ENCODE data around the gene GFRA1.

GFRA1 gene

DNA sequence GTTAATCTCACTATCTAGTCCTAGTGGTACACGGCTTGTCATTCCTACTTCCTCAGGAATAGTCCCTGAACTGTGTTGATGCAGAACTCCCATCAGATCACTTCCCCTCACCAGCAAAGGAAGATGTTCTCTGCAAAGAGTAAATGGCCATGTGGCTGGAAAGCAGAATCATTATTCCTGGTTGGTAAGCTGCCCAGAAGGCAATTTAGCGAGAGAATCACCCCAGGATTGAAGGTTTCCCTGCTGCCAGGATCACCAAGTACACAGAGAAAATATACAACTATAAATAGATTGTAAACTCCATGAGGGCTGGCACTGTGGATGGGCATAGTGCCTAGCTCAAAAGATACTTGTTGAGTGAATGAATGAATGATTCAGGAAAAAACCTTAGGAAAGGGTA is 115.0 kb downstream of the GFRA1 start:
- DNase-seq (ENCODE audit: low read depth), result no peak

DNA sequence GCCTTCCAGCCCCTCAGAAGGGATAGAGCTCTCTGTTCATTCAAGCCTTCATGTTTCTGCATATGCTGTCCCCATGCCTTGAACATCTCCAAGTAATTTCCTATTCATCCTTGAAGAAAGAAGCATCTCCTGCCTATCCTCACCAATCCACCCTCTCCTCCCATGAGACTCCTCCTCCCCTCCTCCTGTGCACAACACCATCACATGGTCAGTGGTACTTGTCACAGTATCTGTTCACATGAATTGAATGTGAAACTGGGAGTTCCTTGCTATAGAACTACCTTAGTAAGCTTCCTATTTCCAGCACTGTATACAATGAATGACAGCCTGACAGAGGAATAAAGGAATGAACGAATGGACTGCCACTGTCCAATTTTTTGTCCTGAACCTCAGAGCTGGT is 115.5 kb downstream of the GFRA1 start:
- no peak for DNase-seq (ENCODE audit: low read depth)

DNA sequence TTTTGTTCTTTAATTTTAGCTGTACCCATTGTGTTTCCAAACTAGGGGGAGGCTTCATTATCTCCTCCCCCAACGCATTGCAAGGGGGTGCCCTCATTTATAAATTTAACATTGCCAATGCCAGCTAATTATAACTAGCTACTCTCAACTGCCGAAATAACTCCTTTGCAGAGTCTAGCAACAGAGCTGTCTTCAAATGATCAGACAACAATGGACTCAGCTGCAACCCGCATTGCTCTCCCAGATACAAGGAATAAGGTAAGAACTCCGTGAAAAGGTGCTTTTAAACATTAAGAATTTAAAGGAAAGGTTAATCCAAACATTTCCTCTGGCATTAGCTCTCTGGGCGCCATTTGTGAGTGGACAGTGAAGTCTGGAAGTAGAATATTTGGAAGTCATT is 116.2 kb downstream of the GFRA1 start:
- DNase-seq (ENCODE audit: low read depth), result no peak

DNA sequence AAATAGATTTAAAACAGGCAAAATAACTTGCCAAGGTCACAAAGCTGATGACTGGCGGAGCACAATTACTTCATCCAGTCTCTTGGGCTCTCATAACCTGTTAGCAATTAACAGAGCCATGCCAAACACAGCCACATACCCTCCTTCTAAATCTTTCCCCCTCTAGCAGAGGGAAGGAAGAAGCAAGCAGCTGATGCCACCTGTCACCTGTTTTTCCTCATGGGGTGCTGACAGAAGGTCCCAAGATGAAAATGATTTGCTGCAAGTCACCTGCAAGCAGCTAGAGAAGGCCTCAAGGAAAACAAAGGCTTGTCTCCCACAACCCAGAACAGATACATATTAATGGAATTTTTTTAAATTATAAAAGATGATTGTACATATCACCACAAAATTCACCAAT is 117.8 kb downstream of the GFRA1 start:
- no peak for DNase-seq (ENCODE audit: low read depth)

DNA sequence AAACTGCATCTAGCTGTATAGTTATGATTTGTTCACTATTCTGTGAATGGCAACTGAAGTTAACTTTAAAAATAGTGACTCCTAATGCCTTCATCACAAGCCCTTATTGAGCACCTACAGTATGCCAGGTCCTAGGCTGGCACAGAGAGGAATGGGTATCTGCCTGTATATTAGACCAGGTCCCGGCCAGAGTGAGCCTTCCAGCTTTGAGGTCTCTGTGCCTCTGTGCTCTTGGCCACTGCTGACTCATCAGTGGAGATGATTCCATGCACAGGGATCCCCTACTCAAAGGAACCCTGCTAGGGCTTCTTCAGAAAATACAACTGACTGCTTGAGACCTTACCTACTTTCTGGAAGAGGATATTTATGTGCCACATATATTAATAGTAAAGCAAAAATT is 118.4 kb downstream of the GFRA1 start:
- no peak for DNase-seq (ENCODE audit: low read depth)

DNA sequence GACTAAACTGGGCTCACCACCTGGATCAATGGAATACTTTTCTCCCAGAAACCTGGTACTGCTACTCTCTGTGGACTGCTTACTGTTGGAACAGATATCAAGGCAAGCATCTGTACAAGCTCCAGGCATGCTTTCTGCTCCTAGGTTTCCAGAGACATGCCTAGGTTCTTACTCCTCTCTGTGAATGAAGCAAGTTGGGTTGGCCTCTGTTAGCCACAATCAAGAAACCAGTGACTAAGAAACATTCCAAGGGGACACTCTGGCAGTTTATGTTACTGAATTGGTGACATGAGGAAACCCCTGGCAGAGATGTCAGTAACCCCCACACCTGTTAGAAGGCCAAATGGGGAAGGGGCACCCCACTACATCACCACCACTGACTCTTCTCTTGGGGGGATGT is 121.9 kb downstream of the GFRA1 start:
- DNase-seq (ENCODE audit: low read depth), result no peak

DNA sequence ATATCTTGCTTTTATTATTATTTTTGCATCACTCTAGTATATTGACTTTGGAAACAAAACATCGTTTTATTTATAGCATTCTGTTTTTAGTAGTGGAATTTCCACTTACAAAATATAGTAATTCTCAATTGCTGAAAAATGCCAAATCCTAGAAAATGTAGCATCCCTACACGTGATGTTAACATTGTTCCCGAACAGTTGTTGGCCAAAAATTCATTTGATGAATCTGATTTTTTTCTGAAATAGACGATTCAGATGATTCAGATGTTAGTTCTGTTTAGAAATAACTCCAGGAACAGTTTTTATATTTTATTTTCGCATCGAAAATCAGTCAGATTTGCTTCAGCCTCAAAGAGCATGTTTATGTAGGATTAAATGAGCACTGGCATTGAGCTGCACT is 122.4 kb downstream of the GFRA1 start:
- no peak for DNase-seq (ENCODE audit: low read depth)

DNA sequence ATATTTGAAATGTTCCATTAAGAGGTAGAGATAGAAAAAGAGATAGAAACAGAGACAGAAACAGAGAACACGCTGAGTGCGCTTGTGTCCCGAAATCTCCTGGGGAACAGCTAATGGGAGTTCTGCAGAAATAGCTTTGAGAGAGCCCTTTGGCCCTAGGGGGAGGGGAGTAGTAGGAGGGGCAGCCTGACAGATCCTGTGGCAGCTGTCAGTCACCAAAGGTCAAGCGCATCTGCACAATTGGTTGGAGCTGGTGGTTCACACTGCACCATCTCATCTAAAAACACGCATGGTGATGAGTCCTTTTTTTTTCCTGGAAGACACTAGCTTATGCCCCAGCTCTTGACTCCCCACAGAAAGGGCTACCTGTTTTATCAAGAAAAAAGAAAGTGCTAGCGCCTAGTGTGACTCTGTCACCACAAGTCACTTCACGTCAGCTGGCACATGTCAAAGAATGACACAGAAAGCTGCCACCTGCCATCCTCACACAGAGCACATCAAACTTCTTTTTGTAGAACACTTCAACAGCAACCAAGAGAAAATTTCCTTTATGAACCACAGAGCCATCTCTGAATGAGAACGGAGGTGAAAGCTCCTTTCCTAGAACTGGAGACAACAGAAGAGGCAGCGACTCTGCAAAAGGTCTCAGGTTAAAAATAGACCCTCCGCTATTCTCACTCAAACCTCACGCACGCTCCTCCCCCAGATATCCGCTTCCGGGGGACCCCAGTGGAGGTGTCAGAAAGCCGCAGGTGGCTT is 125.7 kb downstream of the GFRA1 start:
- DNase-seq (ENCODE audit: low read depth), result no peak

DNA sequence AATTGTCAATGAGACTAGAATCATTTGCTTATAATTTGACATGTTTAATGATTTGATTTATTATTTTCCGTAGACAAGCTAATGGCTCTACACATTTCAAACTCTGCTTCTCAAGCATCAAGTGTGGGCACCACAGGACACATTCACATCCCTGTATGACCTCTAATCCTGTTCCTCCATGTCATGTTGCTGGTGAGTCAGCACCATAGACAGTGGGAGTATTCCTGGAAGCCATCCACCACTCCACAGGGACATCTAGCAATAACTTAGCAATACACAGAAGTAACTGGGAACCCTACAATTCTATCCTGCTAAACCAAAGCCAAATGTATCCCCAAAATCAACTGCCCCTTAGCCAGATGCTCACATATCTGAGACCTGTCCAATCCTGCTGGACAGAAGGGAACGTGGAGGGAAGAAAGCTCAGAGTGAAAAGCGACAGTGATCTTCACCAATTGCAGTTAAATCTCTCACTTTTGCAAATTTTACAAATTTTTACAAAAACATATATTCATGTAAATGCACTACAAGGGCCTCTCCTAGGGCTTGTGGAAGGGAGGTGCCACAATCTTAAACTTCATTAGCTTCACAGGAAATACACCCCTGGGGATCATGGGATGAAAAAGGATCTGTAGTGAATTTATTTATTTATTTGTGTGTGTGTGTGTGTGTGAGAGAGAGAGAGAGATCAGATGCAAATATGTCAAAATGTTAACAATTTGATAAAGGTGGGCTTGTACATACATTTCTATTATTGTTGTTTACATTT is 126.5 kb downstream of the GFRA1 start:
- no peak for DNase-seq (ENCODE audit: low read depth)

DNA sequence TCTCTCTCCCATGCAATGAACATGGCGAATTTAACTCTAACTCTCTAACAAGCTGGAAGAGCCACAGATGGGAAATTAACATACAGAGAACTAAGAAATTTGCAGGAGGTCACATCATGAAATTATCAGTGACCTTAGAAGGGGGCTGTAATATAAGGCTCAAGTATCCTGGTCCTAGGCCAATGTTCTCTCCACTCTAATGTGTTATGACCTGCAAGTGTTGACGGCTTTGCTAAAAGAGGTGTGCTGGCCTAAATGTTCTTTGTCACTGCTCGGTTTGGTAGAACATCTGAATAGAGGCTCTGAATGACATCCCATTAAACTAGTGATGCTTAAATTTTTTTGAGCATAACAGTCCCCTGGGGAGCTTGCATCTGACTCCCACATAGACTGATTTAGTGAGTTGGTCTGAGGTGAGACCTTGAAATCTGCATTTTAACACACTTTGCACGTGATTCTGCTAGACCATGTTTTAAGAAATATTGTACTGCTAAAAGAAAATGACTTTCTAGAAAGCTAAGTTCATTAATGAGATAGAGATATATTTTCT is 129.3 kb downstream of the GFRA1 start:
- DNase-seq (ENCODE audit: low read depth), result no peak

DNA sequence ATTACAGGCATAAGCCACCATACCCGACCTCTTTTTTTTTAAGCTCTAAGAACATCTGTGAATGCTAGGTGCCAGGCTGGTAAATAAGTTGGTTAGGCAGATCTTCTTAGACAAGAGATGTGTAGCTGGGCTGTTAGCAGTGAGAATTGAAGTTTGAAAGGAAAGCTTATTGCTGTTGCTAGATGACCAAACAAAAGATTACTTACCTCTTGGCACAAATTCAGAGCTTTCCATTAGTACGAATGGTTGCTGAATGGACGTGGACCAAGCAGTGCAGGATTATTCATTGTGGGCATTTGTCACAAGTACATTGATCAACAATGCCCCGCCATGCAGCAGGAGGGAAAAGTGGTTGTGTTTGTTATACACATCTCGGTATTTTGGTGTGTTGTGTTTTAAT is 131.2 kb downstream of the GFRA1 start:
- no peak for DNase-seq (ENCODE audit: low read depth)

DNA sequence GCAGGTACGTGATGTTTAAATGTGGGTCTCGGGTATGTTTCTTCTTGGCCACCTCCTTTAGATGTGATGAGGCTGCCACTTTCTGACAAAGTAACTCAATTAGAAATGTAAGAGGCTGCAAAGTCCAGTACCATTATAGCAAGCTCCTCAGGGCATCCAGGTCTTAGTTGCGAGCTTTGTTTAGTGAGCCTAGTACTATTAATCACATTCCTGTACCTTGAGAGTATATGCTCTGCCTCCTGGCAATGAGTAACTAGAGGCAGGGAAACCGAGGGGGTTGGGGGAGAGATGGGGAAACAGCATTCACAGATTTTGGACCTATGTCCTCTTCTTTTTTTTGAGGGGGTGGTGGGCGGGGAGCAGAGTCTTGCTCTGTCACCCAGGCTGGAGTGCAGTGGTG is 131.8 kb downstream of the GFRA1 start:
- no peak for DNase-seq (ENCODE audit: low read depth)

DNA sequence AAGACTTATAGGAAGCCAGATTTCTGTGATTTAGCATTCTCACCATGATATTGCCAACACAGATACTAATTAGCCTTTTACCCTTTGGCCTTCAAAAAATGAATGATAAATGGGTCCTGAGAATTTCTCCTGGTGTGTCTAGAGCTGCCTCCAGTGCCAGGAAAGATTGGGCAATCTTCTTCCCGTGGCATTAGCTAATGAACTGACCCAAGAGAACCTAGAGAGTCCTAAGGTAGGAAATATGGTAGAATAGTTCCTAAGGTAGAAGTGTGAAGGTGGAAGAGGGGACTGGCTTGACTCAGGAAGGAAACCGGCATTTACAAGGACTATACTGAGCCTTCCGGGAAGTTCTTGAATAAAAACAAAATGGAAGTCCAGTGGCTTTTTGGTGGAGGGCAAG is 133.1 kb downstream of the GFRA1 start:
- DNase-seq (ENCODE audit: low read depth), result no peak

DNA sequence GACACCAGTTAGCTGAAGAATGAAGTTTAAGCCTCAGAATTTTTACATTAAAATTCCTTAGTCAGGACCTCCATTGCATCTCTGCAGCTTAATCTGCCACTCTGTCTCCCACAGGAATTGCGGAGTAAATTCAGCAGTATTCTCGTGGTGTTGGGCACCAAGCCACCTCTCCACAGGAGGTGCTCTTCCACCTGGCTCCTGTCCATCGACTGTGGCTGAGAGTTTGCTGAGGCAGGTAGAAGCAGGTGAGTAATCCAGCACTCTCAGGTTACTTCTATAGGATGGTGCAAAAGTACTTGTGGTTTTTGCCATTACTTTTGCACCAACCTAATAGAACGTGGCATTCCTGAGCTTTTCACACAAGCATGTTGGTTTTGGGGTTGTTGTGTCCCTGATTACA is 134.1 kb downstream of the GFRA1 start:
- DNase-seq (ENCODE audit: low read depth), result no peak

DNA sequence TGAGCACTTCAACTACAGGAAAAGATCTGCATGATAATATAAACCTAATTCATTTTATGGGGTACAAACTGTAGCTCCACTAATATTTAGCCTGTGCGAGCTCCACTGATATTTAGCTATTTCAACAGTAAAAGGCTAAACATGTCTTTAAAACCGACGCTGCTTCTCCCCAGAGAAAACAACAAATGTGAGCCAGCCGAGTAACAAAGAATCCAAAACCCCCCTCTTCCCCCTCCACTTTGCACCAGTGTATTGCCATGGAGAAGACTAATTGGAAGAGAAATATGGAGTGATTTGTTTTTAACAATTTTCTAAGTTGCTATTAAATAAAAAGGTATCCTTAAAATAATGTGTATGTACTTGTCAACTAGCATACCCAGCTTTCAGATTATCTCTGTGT is 136.7 kb downstream of the GFRA1 start:
- DNase-seq (ENCODE audit: low read depth), result no peak

DNA sequence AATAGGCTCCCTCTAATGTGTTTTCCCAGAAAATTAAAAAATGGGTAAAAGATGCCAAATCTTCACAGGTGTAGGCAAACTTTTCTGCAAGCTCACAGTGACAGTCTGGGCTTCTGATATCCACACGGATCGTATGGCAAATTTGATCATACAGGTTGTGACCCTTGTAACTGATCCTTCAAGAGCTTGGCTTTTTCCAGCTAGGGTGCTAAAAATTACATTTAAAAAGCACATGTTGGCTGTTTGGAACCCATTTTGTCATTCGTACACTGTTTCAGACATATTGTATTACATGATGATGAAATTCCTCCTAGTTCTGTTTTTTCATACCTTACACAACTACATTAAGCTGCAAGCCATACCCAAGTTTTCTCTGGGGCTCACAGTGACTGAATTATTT is 138.7 kb downstream of the GFRA1 start:
- DNase-seq (ENCODE audit: low read depth), result no peak

DNA sequence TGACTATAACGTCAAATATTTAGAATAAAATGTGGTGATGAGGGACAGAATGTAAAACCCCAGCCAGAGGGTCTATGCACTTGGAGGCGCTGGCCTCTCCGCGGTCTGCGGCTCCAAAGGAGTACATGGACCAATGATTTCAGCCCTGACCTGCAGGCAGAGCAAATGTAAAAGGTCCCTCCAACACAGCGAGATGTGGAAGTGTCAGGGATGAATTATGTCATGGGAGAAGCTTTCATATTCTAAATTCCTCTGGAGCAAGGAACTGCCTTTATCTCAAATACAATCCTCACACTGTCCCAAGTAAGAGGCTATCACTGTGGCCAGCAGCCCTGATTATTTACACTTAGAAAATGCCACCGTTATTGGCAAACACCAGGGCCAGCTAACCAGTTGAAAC is 139.4 kb downstream of the GFRA1 start:
- DNase-seq (ENCODE audit: low read depth), result no peak

DNA sequence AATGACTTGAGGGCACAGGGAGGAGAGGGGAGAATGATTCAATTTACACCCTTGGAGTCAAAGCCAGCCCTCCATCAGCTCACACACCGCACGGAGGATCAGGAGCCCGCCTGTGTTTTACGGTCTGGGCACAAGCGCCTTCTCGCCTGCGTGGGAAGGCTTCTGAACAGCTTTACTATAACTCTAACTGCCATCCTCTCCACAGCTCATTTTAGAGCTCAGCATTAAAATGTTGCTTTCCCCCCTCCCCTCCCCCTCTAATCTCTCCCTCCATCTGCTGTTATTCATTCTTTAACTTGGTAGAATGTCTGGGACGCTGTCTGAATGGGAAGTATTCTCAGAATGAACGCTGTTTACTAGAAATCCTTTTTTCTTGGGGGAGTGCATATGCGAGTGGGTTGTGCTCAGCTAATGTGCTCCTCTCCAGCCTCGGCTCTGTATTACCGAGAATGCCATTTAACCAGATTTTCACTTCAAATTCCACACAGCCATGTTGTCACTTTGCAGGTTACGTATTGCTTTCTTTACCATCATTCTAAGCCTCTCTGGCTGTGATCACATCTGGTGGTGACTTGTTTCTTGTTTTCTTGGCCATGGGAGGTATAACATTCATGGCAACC is 140.1 kb downstream of the GFRA1 start:
- no peak for DNase-seq (ENCODE audit: low read depth)

DNA sequence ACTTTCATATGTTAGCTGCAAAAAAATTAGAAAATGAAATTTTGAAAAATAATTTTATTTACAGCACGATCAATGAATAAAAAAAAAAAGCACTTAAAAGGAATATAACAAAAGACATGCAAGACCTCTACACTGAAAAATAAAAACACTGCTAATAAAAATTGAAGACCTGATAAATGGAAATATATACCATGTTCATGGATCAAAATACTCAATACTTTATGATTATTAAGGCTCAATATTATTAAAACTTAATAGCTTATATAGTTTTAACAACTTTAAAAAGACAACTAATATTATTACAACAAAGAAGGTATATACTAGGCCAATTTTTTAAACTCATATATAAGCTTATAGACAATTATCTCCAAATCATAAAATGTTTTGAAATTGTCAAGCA is 143.0 kb downstream of the GFRA1 start:
- no peak for DNase-seq (ENCODE audit: low read depth)

DNA sequence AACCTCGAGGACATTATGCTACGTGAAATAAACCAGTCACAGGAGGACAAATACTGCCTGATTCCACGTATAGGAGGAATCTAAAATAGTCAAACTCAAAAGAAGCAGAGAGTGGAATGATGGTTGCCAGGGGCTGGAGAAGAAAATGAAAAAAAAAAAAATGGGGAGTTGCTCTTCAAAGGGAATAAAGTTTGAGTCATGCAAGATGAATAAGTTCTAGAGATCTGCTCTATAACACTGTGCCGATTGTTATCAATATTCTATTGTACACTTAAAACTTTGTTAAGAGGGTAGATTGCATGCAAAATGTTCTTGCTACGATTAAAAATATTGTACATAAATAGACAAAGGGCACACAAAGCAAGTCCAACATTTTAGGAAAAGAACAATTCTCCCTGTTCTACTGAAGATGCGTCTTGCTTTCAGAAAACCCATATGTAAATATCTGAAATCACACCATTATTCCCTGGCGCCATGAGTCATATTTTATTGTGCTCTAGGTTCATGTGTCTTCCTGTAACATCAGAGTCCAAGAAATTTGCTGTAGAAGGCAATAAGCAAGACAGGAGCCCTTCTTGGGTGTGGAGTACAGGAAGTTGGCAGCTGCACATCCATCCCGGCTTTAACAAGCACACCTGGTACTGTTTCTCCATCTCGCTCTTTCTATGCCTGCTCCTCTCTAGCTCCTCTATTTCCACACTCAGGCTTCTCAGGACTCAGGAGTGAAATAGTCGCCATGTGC is 145.9 kb downstream of the GFRA1 start:
- DNase-seq (ENCODE audit: low read depth), result no peak

DNA sequence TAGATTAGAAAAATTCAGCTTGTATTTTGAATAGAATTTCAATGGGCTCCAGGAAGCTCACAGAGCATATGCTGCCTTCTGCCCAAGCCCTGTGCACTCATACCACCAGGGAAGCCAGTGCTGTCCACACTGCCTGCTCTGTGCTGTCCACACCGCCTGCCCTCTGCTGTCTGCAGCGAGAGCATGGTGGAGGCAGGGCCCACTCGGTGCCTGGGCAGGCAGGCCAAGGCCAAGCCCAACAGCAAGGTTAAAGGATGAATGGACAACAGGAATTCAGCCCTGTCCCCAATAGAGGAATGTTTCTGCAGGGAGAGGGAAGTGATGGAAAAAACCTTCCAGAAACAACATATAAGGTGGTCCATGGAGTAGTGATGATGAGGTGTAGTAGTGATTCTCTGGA is 146.8 kb downstream of the GFRA1 start:
- no peak for DNase-seq (ENCODE audit: low read depth)

DNA sequence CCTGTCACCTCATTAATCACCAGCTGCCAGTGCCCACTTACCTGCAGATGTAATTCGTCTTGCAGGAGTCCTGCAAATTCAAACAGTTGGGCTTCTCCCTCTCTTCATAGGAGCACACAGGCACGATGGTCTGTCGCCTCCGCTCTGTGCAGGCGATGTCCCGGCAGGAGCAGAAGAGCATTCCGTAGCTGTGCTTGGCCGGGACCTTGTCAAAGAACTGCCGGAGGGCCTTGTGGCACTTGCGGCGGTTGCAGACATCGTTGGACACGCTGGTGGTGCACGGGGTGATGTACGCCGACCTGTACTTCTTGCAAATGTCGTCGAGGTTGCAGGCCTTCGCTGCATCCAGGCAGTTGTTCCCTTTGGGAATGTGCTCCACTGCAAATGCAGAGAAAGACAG is 147.8 kb downstream of the GFRA1 start:
- DNase-seq (ENCODE audit: low read depth), result no peak
